Midbrain (tissue), 1 donor: Measurements from ENCODE around the gene LRTM2.

Experiments used
- DNase-seq: peaks from one replicate; lab custom pipeline; 2025; lab: John Stamatoyannopoulos, UW

LRTM2 gene

DNA sequence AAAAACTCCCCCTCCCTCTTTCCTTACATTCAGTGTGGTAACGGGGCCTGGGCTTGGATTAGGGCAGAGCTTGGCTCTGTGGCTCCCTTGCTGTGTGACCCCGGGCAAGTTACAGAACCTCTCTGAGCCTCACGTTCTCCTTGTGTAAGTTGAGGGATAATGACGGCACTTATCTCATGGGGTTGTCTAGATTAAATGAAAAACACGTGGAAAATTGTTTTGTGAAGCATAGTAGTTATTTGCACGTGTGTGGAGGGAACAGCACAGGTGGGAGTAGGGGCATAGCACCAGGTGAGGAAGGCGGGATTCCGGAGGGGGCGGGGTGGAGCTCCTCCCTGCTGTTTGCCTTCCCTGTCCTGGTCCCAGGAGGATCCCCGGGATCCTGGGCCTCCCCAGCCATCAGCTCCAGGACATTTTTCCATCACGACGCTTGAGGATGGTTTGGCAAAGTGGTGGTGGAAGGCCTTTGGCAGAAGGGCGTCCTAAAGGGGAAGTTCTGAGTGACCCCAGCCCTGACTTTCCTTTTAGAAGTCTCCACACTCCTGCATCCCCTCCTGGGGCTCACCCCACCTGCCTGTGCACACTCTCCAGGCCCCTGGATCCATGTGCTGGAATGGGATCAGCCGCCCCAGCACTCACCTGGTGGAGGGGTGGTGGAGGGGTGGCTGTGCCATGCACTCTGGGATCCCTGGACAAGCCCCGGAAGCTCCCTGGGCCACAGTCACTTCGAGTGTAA is 22.7 kb downstream of the LRTM2 start:
- no peak for DNase-seq

DNA sequence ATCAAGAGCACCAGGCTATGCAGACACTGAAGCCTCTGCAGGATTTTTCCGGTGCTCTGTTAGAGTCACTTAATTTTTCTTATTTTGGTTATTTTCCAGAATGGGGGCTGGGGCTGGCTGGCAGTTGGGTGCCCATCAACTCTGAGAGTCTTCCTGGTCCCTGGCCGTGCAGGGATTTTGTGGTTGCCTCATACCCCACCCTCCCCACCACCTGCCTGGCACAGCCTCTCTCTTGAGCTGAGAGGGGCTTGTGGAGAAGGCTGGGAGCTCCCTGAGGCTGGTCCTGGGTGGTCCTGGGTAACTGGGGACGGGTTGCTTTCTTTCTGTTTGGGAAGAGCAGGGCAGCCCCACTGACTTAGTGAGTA is 23.3 kb downstream of the LRTM2 start:
- DNase-seq: no peak

DNA sequence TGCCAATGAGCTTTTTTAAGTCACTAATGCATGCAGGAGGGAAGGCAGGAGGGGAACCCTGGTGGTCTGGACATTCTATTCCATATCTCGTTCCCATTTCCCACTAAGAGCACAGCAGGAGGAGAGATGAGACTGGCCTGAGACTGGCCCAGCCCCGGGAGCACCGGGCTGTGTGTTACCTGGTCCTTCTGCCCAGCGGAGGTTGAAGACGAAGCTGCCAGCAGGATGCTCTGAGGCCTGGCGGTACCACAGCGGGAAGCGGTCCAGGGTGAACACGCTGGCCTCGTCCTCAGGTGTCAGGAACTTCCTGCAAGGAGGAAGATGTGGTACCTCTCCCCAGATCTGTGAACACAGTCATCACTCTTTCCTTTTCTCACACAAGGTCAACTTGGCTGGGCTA is 23.9 kb downstream of the LRTM2 start:
- no peak for DNase-seq

DNA sequence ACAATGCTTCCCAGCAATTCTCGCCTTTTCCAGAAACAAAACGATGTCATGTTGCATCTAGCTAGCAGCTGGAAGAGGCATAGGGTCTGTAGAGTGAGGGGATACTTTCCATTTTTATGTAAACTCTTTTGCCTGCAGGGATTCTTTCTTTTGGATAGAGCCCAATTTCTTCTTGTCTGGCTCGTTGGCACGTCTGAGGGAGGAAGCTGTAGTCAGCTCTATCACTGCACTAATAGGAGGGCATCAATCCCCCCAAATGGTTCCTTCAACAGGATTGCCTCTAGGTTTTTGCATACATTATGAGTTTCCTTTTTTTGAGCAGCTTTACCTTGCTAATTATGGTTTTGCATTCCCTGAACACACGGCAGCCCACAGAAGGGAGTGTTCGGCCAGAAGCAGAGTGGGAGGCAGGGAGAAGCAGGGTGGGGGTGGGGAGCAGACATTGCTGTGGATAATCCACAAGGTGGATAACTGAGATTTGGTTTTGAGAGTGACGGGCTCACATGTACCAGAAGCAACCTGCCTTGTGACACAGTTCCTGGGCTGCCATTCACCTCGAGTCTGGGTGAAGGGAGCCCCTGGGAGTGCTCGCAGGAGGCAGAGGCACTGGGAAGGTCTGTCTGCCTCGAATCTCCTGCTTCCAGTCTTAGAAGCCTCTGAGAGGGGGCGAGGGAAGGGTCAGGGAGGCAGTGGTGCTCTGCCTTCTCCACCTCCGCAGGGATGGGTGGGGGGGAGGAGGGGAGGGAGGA is 24.5 kb downstream of the LRTM2 start:
- DNase-seq: no peak

DNA sequence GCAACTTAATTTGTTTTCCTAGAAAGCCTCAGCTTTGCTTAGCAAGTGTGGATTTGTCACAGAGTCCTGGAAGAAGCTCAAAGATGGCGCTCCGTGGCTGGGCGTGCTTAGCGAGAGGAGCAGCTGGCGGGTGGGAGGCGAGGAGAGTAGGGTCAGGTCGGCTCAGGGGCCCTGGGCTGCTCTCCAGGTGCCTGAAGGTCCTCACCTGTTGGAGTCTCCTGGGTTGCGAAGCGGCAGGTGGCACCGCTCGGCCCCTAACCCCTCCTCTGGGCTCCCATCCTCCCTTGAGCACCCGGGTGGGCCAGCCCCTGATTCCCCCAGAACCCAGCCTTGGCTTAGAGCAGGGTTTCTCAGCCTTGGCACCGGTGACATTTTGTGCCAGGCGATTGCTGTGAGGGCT is 25.1 kb downstream of the LRTM2 start:
- DNase-seq: no peak

DNA sequence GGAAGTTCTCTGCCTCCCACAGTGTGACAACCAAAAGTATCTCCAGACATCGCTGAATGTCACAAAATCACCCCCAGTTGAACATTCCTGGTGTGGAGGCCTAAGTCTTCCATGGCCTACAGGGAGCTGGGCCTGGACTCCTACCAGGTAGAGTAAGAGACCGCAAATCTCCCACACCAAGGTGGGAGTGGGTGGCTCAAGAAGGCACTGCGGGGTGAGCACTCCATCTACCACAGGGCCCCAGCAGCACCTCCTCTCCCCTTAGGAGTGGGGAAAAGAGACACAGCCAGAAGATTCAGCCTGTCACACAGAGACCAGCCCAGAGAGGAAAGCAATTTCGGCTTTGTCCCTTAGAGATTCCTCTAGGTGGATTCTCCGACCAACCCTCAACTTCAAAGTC is 25.5 kb downstream of the LRTM2 start:
- DNase-seq: no peak

DNA sequence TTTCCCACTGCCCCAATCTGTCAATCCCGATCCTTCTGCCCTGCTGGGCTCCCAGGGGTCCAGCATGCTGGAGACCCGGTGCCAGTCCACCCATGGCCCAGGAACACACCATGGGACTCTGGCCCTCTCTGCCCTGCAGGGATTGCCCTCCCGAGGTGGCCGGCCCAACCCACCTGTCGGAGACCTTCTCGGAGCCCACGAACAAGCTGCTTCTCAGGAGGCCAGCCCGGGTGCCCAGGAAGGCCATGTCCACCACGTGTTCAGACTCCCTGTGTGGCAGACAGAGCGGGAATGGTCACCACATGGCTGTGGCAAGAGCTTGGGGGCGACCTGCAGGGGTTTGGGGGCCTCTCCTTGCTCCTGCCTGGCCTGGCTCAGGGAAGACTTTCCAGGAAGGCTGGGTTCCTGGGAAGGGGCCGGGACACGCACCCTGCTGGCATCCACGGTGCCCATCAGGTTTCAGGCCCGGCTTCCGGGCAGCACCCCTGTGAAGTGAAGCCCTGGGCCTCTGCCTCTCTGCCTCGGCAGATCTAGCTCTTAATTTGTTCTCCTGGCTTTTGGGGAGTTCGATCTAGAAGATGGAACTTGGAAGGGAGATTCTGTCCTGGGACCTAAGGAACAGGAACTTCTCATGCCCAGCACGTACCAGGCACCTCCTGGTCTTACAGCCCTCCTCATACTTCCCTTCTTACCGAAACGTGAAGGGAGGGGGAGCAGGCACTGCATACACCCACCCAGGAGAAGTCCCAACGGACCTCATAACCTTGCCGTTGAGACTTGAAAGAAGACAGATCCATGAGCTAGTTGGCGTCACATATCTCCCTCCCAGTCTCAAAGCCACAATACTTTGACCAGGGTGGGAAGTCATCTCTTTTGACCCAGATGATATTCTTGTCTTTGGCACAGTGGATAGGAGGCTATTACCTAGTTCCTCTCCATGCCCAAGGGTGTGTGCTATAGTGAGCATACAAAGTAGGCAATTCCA is 26.3 kb downstream of the LRTM2 start:
- DNase-seq: no peak

DNA sequence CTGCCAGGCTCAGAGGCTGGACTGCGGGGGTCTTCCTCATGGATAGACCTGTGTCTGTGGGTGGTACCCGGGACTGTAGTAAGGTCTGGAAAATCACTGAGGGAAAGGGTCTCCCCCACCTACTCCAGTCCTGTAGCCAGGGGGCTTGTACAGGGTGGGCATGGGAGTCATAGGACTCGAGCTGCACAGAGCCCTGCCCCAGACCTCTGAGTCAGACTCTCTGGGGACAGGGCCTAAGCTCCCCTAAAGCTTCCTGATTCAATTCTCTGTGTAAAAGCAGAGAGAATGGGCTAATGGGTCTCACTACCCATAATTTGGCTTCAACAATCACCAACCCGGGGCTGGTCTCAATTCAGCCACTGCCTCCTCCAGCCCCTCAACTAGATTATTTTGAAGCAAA is 27.0 kb downstream of the LRTM2 start:
- DNase-seq: no peak

DNA sequence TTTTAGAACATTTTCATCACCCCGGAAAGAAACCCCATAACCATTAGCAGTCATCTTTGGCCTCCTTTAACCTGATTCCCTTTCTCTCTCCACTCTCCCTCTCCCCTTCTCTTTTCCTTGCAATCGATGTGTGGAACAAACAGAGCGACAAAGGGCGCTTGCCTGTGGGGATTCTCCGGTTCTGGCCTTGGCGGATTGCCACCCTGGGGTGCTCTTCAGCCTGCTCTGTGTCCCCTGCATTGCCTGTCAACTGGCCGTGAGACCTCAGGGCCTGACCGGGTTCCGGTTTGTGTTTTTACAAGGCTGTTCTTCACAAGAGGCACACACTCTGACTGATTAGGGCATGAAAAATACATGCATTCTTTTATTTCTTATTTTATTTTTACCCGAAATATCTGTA is 27.8 kb downstream of the LRTM2 start:
- DNase-seq: no peak

DNA sequence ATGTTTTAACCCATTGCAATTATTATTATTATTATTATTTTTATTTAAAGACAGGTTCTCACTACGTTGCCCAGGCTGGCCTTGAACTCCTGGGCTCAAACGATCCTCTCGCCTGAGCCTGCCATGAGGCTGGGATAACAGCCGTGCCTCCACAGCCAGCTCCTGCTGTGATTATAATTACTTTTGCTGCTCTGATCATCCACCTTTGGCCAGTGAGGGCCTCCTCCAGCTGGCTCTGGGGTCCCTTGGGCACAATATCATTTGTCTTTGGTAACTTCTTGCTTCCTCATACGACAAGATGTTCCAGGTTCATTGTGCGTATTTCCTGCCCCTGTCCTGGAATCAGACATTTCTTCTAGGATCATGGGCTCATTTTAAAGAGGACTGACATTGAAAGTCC is 28.4 kb downstream of the LRTM2 start:
- DNase-seq: no peak

DNA sequence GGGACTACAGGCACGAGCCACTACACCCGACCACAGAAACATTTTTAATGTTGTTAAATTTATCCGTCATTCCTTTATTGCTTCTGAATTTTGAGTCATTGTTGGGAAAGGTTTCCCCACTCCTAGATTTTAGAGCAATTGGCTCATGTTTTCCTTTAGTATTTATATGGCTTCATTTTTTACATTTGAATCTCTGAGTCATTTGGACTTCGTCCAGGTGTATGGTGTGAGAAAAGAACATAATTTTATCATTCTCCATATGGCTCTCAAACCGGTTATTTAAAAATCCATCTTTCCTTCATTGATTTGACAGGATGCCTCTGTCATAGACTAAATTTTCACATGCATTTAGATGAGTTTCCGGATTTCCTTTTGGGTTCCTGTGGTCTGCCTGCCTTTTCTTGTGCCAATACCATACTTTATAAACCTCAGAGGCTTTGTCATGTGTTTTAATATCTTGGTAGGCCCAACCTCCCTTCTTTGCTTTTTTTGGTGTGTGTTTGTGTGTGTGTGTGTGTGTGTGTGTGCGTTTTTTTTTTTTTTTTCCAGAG is 30.9 kb downstream of the LRTM2 start:
- DNase-seq: no peak

DNA sequence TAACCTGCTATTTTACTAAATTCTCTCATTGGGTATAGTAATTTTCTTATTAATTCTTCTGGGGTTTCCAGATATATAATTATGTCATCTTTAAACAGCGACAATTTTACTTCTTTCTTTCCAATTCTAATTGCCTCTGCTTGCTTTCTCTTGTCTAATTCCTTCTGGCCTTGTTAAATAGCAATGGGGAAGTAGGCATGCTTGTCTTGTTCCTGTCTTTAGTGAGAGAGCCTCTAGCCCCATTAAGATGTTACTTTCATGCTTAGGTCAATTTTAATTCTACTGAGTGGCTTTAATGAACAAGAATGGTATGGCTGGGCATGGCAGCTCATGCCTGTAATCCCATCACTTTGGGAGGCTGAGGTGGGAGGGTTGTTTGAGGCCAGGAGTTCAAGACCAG is 31.7 kb downstream of the LRTM2 start:
- DNase-seq: no peak

DNA sequence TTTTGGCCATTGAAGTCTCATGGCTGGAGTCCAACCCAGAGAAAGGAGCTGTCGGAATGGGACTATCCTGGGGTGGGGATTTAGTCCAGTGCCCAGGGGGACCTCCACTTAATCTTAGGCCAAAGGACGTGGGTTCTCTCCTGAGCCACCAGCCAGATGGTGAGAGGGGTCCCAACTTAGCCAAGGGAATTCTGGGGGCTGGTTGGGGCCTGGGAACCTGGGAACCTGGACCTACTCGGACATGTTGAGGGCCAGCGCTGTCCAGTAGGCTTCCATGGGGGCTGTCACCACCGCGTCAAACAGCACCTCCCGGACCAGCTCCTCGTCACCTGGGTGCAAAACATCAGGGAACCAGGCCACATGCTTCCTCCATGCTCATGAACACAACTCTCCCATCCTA is 33.4 kb downstream of the LRTM2 start:
- no peak for DNase-seq

DNA sequence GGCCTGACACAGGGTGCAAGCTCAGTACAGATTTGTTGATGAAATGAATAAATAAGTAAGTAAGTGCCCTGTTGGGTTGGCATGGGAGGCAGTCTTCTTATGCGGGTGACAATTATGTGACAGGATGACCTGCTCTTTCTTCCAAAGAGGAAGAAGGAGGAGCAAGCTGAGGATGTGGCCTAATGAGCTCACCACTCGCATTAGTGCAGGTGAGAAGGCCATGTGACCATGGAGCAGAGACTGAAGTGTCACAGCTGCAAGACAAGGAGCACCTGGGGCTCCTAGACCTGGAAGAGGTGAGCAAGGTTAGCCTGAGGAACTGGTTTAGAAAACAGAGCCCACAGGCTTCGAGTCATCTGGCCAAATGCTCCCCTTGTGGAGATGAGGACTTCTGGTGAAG is 34.9 kb downstream of the LRTM2 start:
- no peak for DNase-seq

DNA sequence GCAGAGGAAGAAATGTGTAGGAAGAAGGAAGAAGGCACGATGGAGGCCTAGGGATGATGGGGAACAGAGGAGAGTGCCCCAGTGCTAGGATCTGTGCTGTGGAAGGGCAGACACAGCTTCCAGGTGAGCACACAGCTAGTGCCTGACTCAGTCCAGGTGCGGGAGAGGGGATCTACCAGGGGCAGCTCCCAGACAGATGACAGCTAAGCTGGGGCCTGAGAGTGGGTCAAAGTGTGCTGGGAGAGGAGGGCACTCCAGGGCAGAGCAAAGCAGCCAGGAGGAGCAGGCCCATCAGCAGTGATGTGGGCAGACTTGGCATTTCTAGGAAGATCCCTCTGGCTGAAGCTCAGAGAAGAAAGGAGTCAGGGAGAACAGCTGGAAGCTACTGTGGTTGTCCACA is 36.7 kb downstream of the LRTM2 start:
- DNase-seq: no peak

DNA sequence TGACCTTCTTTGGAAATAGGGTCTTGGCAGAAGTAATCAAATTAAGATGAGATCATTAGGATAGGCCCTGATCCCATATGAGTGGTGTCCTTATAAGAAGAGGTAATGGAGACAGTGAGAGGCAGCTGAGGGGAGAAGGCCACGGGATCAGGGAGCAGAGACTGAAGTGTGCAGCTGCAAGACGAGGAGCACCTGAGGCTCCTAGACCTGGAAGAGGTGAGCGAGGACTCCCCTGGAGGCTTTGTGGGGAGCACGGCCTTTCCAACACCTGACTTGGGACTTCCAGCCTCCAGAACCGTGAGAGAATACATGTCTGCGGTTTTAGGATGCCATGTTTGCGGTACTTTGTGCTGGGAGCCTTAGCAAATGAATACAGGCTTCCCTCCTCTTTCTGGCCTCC is 37.5 kb downstream of the LRTM2 start:
- DNase-seq: no peak

DNA sequence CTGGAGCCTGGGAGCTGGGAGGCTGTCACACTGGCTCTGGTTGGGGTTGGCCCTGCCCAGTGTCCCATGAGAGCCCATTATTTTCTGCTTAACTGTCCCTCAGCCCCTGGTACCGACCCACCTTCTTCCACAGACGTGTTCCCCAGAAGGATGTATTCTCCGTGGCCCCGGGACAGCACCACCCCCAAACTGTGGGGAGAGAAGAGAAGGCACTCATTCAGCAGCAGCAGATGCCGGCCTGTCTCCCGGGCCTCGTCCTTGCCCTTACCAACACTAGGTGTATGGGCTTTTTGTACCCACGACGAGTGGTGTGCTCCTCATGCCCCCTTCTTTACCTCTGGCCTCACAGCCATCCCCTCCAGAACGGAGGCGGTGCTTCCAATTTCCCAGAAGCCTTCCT is 38.1 kb downstream of the LRTM2 start:
- no peak for DNase-seq

DNA sequence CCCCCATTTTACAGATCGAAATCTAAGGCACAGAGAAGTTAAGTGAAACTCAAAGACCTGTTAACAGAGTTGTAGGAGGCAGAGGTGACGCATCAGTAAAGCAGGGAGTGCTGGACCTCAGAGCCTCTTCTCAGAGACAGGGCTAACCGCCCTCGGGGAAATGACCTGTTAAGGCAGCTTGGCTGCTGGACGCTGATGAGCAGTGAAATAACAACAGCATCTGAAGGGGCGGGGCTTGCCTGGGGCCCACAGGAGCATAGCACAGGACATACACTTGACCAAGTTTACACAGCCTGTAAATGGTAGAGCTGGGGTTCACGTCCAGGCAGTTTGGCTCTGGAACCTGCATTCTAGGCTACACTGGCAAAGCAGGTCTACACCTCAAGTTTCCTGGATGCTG is 39.3 kb downstream of the LRTM2 start:
- no peak for DNase-seq

DNA sequence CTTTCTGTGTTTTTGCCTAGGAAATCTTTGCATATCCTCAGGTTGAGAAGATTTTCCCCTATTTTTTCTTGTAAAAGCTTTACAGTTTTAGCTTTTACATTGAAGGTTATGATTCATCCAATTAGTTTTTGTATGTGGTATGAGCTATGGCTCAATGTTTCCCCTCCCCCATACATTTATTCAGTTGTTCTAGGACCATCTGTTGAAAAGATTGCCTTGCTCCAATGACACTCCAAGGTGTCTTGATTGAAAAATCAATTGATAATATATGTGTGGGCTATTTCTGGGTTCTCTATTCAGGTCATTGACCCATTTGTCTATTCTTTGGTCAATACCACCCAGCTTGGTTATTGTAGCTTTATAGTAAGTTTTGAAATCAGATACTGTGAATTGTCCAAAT is 42.6 kb downstream of the LRTM2 start:
- no peak for DNase-seq

DNA sequence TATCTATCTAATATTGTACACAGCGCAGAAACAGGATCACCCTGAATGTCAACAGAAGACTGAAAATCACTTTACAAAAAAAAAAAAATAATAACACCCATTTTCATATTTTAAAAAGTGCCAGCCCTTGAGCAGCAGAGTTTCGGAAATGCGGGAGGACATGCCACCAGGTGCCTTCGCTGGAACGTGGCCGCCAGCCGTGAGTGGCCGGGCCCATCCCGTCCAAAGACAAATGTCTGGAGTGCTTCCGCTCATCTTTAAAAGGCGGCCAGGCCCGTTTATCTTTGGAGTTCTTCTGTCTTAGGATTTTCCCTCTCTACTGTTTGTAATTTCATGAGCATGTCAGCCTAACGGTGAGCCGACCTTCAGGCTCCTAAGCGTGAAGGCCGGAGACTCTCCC is 43.5 kb downstream of the LRTM2 start:
- no peak for DNase-seq

DNA sequence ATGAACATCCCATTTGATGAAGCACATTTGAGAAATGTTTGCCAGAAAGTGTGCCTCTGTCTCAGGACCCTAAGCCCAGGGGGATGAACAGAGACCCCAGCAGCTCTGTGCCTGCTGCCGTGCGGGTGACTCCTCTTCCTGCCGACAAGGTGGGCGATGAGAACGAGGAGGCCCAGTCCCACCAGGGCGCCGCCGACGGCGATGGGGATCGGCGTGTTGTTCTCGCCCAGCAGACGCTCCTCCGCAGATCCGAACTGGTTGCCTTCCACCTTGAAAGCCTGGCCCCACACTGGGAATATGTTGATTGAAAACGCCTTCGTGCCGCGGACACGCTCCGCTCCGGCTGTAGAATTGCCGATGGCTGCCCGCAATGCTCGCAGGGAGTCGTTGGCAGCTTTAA is 44.1 kb downstream of the LRTM2 start:
- DNase-seq: no peak

DNA sequence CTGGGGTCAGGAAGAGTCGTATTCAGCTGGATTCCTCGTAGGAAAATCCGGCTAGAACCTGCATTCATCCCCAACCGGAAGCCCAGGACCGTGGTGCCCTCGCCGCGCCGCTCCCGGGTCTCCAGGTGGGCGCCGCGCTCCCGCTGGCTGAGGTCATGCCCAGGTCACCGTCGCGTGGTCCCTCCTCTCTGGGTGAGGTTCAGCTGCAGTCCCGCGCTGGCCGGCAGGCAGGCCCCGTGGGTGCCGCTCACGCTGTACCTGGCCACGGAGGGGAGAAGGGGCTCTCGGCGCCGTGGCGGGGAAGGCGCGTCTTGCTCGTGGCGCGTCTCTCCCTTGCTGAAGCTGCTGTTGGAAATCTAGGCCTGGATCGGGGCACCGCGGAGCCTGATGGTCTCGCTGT is 44.5 kb downstream of the LRTM2 start:
- DNase-seq: no peak
